GM23338 (cell line): ENCODE measurements around the gene CUEDC2. TPM values are rescaled to one million over a fixed set of nuclear protein-coding genes. Genes with fewer than 3 reads are reported as not detected.

ENCODE experiments used
- ATAC-seq: fragments of 200-7000 bp; cut with Tn5 transposase; 3 replicates; pipeline ENCODE4 v1.9.1; 2020
- DNase-seq: peaks from one replicate; pipeline ENCODE4 v3.0.0-alpha.2; 2015; ENCODE audit warnings: low spot score
- H2AFZ ChIP-seq: fragments of 200-600 bp; sonication (generic); 2 replicates; pipeline ENCODE4 v1.8.0; 2016; ENCODE audit warnings: antibody characterized with exemption, mild to moderate bottlenecking, moderate library complexity
- H3F3A ChIP-seq: fragments of 200-600 bp; sonication (generic); replicated peaks from 2 replicates; pipeline ENCODE4 v1.8.0; 2017; ENCODE audit warnings: antibody characterized with exemption, mixed run types, low read depth
- H3K27ac ChIP-seq: fragments of 200-600 bp; sonication (generic); 2 replicates; pipeline ENCODE4 v1.6.1; 2016; ENCODE audit warnings: low read depth
- H3K27me3 ChIP-seq: fragments of 200-600 bp; sonication (generic); 2 replicates; pipeline ENCODE4 v1.8.0; 2016; ENCODE audit warnings: mild to moderate bottlenecking, mixed run types, moderate library complexity; ENCODE audit not compliant: insufficient read depth
- H3K36me3 ChIP-seq: fragments of 200-600 bp; sonication (generic); 2 replicates; pipeline ENCODE4 v1.8.0; 2016; ENCODE audit warnings: mild to moderate bottlenecking; ENCODE audit not compliant: insufficient read depth
- H3K4me1 ChIP-seq: fragments of 200-600 bp; sonication (generic); 2 replicates; pipeline ENCODE4 v1.8.0; 2016; ENCODE audit warnings: mild to moderate bottlenecking, moderate library complexity; ENCODE audit not compliant: insufficient read depth
- H3K4me2 ChIP-seq: fragments of 200-600 bp; sonication (generic); 2 replicates; pipeline ENCODE4 v1.7.1; 2017; ENCODE audit warnings: mixed run types
- H3K4me3 ChIP-seq: fragments of 200-600 bp; sonication (generic); 2 replicates; pipeline ENCODE4 v1.6.1; 2016; ENCODE audit warnings: mixed run types
- H3K79me2 ChIP-seq: fragments of 200-600 bp; sonication (generic); replicated peaks from 2 replicates; pipeline ENCODE4 v1.8.0; 2017; ENCODE audit warnings: mild to moderate bottlenecking; ENCODE audit not compliant: insufficient read depth
- H3K9me2 ChIP-seq: fragments of 200-600 bp; sonication (generic); 2 replicates; pipeline ENCODE4 v1.8.0; 2017; ENCODE audit not compliant: insufficient read depth
- H4K20me1 ChIP-seq: fragments of 200-600 bp; sonication (generic); replicated peaks from 2 replicates; pipeline ENCODE4 v1.8.0; 2017; ENCODE audit warnings: mild to moderate bottlenecking; ENCODE audit not compliant: insufficient read depth
- H3K27ac Mint-ChIP-seq: 2 replicates; pipeline ENCODE4 v1.8.0; 2020; ENCODE audit warnings: inconsistent platforms, mild to moderate bottlenecking, moderate library complexity, mixed read lengths
- H3K27me3 Mint-ChIP-seq: 3 replicates; pipeline ENCODE4 v1.8.0; 2022; ENCODE audit warnings: low read depth, mild to moderate bottlenecking, moderate library complexity, mixed read lengths, inconsistent platforms; ENCODE audit not compliant: insufficient read depth, poor library complexity
- H3K36me3 Mint-ChIP-seq: 3 replicates; pipeline ENCODE4 v1.8.0; 2021; ENCODE audit warnings: low read depth, mild to moderate bottlenecking, inconsistent platforms, moderate library complexity, mixed read lengths
- H3K4me1 Mint-ChIP-seq: 3 replicates; pipeline ENCODE4 v1.8.0; 2020; ENCODE audit warnings: mild to moderate bottlenecking, inconsistent platforms, mixed read lengths
- H3K4me3 Mint-ChIP-seq: 3 replicates; pipeline ENCODE4 v1.8.0; 2021; ENCODE audit warnings: moderate library complexity, mild to moderate bottlenecking, inconsistent platforms, mixed read lengths
- H3K9me3 Mint-ChIP-seq: 3 replicates; pipeline ENCODE4 v1.8.0; 2020; ENCODE audit warnings: moderate library complexity, mild to moderate bottlenecking, inconsistent platforms, mixed read lengths
- CREB1 ChIP-seq: fragments of 250-450 bp; sonication (Bioruptor Pico); IDR thresholded peaks from 2 replicates; pipeline ENCODE4 v1.5.0; 2020; ENCODE audit warnings: low read depth, mild to moderate bottlenecking, moderate library complexity
- EZH2 ChIP-seq: fragments of 200-600 bp; sonication (generic); IDR thresholded peaks from one replicate; pipeline ENCODE4 v1.8.0; 2017; ENCODE audit warnings: antibody characterized with exemption, mild to moderate bottlenecking, low read depth; ENCODE audit not compliant: unreplicated experiment
- EZH2phosphoT487 ChIP-seq: fragments of 200-600 bp; sonication (generic); IDR thresholded peaks from one replicate; pipeline ENCODE4 v1.8.1; 2018; ENCODE audit warnings: antibody characterized with exemption; ENCODE audit not compliant: unreplicated experiment
- NANOG ChIP-seq: IDR thresholded peaks from 2 replicates; pipeline ENCODE4 v1.6.1; 2016; ENCODE audit warnings: antibody characterized with exemption, borderline replicate concordance
- POLR2AphosphoS5 ChIP-seq: IDR thresholded peaks from 2 replicates; pipeline ENCODE4 v1.6.1; 2016; ENCODE audit warnings: antibody characterized with exemption, low read depth
- ZNF462 ChIP-seq: fragments of 250-450 bp; sonication (Bioruptor Pico); IDR thresholded peaks from 2 replicates; pipeline ENCODE4 v1.5.0; 2020; ENCODE audit warnings: mild to moderate bottlenecking, moderate library complexity
- polyA plus RNA-seq: library from polyadenylated mRNA; unstranded; fragments of >200 nt; fragmentation: Nextera tagmentation; extraction: Ambion mirVana; gene quantifications from 2 replicates; pipeline ENCODE4 v1.2.1, GENCODE V29; 2016
- total RNA-seq: library from RNA; depleted of rRNA; stranded (reverse); fragments of >200 nt; shearing (Covaris generic); gene quantifications from 2 replicates; pipeline ENCODE4 v1.2.3, GENCODE V29; 2014

CUEDC2 gene
- total and polyA plus RNA-seq, 2 experiments from 2014 or later = 39.2 to 47.3 TPM

GRCh38 chr10:102470579-102471546 lies 38.5 kb upstream of the CUEDC2 start:
- TF ChIP-seq EZH2phosphoT487 = no peak
- no peak for TF ChIP-seq EZH2
- no peak for TF ChIP-seq POLR2AphosphoS5
- no peak for TF ChIP-seq NANOG
- TF ChIP-seq CREB1 = no peak
- TF ChIP-seq ZNF462 (CRISPR knock-in tag) = no peak
- H3K4me3 Mint-ChIP-seq = no peak overlapping the region
- no peaks in the 10 kb centered on the region for H3K9me3 Mint-ChIP-seq

More at GRCh38 chr10:102470579-102471546, 38.5 kb upstream of the CUEDC2 start:
- Histone ChIP-seq H3F3A (no peaks in the 10 kb centered on the region), H3K36me3 (no peaks in the 10 kb centered on the region), H3K27me3 (no peaks in the 10 kb centered on the region), H3K9me2 (no peaks in the 10 kb centered on the region), H2AFZ (no peak overlapping the region), H3K4me2 (no peak overlapping the region), H4K20me1 (no peaks in the 10 kb centered on the region; the same call in 1 of the 2 replicates), H3K4me3 (no peak overlapping the region), H3K27ac (no peak overlapping the region), H3K4me1 (no peaks in the 10 kb centered on the region), H3K79me2 (no peaks in the 10 kb centered on the region)
- ATAC-seq (no peak), DNase-seq (no peak)
- Mint-ChIP-seq H3K4me1 (no peaks in the 10 kb centered on the region), H3K36me3 (peaks cover 12% of the 10 kb centered on the region), H3K27ac (no peak overlapping the region), H3K27me3 (no peaks in the 10 kb centered on the region)
